ENCODE measurements around the gene RAB24. TPM values are rescaled to one million over a fixed set of nuclear protein-coding genes. Genes with fewer than 3 reads are reported as not detected.
"Not testable (repeated sequence)": the region's sequence is repeated elsewhere in the genome, so short reads cannot be mapped to it uniquely, and the experiment has no call there.

The RAB24 gene
- total RNA-seq, 3 donors from 2014 or later, result 23.4 to 33.1 (median 29.5) TPM

DNA sequence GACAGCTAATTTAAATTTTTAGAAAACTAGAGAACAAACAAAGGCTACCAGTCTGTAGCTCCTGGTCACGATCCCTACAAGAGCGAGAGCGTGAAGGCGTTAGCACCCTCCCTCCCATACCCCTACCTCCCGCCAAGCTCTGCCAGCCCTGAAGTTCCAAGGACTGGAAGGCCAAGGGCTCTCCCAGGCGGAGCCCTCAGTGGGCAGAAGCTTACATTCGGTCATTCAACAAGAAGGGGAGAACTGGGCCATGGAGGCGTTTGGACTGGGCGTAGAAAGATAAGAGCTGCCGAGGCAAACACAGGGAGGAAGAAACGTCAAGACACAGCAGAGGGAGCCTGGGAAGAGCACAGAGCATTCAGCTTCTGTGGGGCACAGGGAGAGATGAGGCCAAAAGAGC, 5.2 kb upstream of the RAB24 start:
- Histone ChIP-seq H3K4me3 (no peak overlapping the region), H3K9me3 (no peaks in the 10 kb centered on the region), H3K4me1 (ENCODE audit: low read depth) (peaks cover 40% of the 10 kb centered on the region), H3K36me3 (ENCODE audit: low read depth) (peaks cover 3% of the 10 kb centered on the region)
- peak in 1 of 3 donors; percentile 20 for DNase-seq
- intact Hi-C loops (cut with DNase I, micrococcal nuclease), result no loop called here
- TF ChIP-seq, protein P1, sequence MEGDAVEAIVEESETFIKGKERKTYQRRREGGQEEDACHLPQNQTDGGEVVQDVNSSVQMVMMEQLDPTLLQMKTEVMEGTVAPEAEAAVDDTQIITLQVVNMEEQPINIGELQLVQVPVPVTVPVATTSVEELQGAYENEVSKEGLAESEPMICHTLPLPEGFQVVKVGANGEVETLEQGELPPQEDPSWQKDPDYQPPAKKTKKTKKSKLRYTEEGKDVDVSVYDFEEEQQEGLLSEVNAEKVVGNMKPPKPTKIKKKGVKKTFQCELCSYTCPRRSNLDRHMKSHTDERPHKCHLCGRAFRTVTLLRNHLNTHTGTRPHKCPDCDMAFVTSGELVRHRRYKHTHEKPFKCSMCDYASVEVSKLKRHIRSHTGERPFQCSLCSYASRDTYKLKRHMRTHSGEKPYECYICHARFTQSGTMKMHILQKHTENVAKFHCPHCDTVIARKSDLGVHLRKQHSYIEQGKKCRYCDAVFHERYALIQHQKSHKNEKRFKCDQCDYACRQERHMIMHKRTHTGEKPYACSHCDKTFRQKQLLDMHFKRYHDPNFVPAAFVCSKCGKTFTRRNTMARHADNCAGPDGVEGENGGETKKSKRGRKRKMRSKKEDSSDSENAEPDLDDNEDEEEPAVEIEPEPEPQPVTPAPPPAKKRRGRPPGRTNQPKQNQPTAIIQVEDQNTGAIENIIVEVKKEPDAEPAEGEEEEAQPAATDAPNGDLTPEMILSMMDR (IDR thresholded peaks at IDR 0.05), result no peak
- ATAC-seq, result no peak

DNA sequence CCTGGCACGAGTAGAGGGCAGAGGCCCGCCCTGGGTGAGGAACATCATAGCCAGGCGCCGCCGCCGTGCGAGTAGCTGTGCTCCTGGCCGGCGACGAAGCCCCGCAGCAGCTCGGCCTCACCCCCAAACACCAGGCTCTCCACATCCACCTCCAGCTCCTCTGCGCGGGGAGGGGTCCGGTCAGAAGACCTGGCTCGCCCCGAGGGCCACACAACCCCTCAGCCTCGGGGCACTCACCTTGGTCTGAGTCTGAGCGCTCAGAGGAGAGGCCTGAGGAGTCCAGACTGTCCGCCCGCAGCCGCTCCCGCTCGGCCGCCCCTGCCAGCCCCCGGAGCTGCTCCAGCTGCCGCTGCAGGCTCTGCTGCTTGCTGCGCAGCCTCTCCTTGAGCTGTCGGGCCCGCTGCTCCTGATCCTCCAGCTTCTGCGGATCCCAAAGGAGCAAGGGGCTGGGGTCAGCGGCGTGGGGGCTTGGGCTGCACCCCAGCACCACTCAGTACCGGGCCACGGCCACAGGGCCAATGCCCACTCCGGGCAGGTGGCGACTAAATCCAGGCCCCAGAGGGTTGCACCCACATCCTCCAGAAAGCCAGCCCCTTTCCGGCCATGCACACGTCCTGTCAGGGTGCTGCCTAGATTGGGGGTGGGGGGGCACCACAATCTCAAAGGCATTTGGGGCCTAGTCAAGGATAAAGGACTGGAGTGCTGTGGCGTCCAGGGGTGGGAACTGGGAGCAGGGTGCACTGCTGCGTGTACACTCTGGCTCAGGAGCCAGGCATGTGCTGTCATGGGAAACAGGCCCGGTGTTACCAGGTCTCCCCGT, 4.2 kb upstream of the RAB24 start:
- Histone ChIP-seq H3K36me3 (ENCODE audit: low read depth) (peaks cover 3% of the 10 kb centered on the region), H3K9me3 (no peaks in the 10 kb centered on the region), H3K4me1 (ENCODE audit: low read depth) (peaks cover 38% of the 10 kb centered on the region), H3K4me3 (no peak overlapping the region)
- ATAC-seq (no peak), DNase-seq (peak in 1 of 3 donors; percentile 58)
- intact Hi-C loops (cut with DNase I, micrococcal nuclease), result no loop called here
- TF ChIP-seq, protein P1 (IDR thresholded peaks at IDR 0.05), result no peak

DNA sequence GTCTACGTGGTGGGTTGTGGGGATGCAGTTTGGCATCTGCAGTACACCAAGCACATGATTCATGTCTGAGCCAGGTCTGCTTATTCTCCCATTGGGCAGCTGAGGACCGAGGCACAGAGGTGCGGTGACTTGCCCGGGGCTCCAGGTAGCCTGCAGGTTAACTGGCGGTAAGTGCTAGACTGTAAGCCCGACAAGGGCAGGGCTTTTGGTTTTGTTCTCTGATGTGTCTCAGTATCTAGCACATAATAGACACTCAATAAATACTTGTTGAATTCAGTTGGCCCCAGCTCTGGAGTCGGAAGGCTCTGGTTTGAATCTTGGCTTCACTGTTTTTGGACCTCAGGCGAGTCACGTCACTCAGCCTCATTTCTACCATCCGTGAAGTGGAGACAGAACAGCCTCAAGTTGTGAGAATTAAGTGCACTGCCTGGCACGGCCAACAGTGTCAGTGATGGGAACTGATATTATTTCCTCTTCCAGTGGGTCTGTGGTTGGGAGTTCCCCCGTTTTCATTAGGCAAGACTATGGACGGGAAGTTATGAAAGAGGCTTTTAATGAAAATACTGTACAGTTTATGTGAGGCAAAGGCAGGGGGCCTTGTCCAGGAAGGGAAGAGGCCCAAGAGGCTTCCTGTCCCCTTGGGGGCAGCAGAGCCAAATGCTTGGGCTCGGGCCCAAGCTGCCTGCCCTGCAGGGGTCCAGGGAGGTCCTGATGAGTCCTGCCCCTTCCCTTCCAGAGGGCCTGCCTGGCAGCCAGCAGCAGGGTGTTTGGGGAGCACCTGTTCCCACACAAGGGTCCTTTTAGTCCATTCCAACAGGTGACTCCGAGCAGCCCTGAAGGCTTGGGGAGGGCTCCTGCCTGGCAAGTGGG, 3.4 kb upstream of the RAB24 start:
- intact Hi-C loops (cut with DNase I, micrococcal nuclease), result no loop called here
- DNase-seq, result peak in 1 of 3 donors; percentile 58
- H3K4me1 ChIP-seq (ENCODE audit: low read depth), result peaks cover 41% of the 10 kb centered on the region
- H3K36me3 ChIP-seq (ENCODE audit: low read depth), result no peaks in the 10 kb centered on the region
- H3K4me3 ChIP-seq, result no peak overlapping the region
- no peak for ATAC-seq
- no peaks in the 10 kb centered on the region for H3K9me3 ChIP-seq
- TF ChIP-seq, protein P1 (IDR thresholded peaks at IDR 0.05), result no peak

DNA sequence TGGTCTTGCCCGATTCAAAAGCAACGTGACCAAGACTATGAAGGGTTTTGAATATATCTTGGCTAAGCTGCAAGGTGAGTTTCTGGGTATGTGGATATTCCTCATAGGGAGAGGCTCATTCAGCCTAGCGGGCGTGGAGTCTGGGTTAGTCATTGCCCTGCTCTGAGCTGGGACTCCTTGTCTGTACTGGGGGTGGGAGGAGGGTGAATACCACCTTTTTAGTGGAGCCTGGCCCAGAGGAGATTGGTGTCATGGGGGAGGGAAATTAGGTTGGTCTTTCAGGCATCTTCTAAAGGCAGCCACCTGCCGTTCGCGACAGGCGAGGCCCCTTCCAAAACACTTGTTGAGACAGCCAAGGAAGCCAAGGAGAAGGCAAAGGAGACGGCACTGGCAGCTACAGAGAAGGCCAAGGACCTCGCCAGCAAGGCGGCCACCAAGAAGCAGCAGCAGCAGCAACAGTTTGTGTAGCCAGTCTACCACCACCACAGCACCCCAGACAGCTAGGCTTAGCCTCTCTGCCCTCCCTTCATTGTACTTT, 2.7 kb upstream of the RAB24 start:
- ATAC-seq; intact Hi-C loops (cut with DNase I, micrococcal nuclease); H3K4me3 ChIP-seq; DNase-seq; H3K36me3 ChIP-seq (ENCODE audit: low read depth); H3K9me3 ChIP-seq: not testable (repeated sequence)
- peaks cover 43% of the 10 kb centered on the region for H3K4me1 ChIP-seq (ENCODE audit: low read depth)

DNA sequence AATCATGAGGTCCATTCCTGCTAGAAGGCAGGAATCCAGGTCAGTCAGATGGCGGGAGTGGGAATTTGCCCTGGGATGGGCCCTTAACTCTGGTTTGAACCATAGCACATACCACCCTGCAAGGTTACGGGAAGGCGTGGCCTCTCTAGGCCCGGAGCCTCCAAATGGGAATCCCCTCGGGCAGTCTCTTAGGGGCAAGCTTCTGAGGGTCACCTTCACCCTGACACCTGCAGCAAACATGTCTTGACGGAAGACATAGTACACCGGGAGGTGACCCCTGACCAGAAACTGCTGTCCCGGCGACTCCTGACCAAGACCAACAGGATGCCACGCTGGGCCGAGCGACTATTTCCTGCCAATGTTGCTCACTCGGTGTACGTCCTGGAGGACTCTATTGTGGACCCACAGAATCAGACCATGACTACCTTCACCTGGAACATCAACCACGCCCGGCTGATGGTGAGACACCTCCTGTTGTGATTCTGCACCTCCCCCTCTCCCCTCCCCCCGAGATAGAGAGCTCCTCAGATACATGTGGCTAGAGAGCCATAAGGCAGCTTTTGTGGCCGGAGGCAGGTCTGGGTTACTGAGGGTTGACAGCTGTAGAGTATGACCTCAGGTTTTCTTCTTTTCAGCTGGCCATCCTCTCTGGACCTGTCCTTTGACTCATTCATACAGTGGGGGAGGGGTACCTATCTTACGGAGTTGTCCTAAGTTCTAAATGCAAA, 1.0 kb upstream of the RAB24 start:
- DNase-seq, result peak; percentile 80 to 93 (median 84)

More for the DNA sequence above, 1.0 kb upstream of the RAB24 start:
- TF ChIP-seq, protein P1 (IDR thresholded peaks at IDR 0.05), result no peak
- Histone ChIP-seq H3K4me3 (peak overlapping the region; percentile 92), H3K9me3 (no peaks in the 10 kb centered on the region), H3K36me3 (ENCODE audit: low read depth) (no peaks in the 10 kb centered on the region), H3K4me1 (ENCODE audit: low read depth) (peaks cover 45% of the 10 kb centered on the region)
- intact Hi-C loops (cut with DNase I, micrococcal nuclease), result no loop called here
- peak; percentile 41 for ATAC-seq

Measured in mucosa of descending colon (tissue), 3 donors.